H7 (cell line): ENCODE measurements around the gene SYNDIG1. TPM values are rescaled to one million over a fixed set of nuclear protein-coding genes. Genes with fewer than 3 reads are reported as not detected.

Experiments used
- DNase-seq: peaks from one replicate; pipeline ENCODE4 v3.0.0; 2012
- H3K27me3 ChIP-seq: 2 replicates; pipeline ENCODE4 v1.6.0; 2011; ENCODE audit warnings: mild to moderate bottlenecking, low read length; ENCODE audit not compliant: control insufficient read depth, insufficient read depth
- H3K36me3 ChIP-seq: replicated peaks from 2 replicates; pipeline ENCODE4 v1.5.1; 2011; ENCODE audit warnings: low read length; ENCODE audit not compliant: control insufficient read depth, insufficient read depth
- H3K4me3 ChIP-seq: 2 replicates; pipeline ENCODE4 v1.5.1; 2011; ENCODE audit warnings: low read depth, mild to moderate bottlenecking, control low read depth, low read length, moderate library complexity; ENCODE audit not compliant: insufficient read depth
- total RNA-seq: library from RNA; depleted of rRNA; stranded (reverse); fragments of >200 nt; shearing (Covaris generic); gene quantifications from 2 replicates; pipeline ENCODE4 v1.2.3, GENCODE V29; 2014; rRNA removed

The SYNDIG1 gene
- 8.5 and 9.2 TPM in 2 replicates for total RNA-seq

DNA sequence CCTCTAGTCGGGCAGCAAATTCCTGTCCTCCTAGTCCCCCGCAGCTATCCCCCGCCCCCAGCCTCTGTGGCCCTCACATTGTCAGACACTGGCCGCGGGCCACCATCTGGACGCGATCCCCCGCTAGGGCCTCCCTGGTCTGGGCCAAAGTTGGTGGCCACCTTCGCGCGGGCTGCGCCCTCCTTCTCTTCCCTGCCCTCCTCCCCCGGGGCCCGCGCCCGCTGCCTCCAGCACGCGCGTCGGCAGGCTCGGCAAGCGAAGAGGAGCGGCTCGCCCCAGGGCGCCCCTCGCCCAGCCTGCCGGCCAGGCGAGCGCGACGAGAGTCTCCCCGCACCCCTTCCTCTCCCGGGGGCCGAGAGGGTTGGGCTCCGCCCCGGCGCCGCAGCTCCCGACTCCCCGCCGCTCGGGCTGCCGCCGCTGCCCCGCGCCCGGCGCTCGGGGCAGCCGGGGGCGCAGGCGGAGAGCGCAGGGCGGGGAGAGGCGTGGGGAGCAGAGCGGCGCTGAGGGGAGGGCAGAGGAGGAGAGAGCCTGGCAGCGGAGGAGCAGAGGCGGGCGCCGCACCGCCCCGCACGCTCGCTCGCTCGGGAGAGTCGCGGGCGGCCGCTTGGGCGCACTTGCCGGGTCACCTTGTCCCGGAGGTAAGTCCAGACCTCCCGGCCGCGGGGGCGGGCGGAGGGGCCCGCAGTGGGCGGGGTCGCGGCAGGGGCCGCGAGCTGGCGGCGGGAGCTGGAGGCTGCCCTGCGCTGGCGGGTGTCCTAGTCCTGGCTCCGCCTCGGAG is at the start of gene SYNDIG1:
Gene SYNDIG1, plus strand, starts transcription at position 514 of the 778 bp plus-strand sequence. CDS start 73,469 bp downstream, outside the sequence.
- H3K27me3 ChIP-seq, result peaks cover 38% of the 10 kb centered on the region

DNA sequence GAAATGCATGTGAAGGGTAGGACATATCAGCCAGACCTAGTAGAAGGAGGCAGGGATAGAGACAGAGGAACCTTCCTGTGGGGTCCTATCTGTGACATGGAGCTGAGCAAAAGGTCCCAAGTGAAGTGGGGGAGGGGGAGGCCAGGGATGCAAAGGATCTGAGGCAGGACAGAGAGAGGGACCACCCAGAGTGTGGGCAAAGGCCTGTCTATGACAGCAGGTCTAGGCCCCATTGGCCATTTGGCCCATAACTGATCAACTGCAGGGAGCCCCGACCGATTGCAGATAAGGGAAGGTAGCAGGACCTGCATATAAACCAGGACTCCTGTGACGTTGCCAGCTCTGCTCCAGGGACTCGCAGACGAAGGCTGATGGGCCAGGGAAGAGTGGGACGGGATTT is 49.6 kb upstream of the SYNDIG1 start:
- DNase-seq, result no peak
- no peaks in the 10 kb centered on the region; the same call in 1 of the 2 replicates for H3K27me3 ChIP-seq
- H3K4me3 ChIP-seq, result no peak overlapping the region
- no peaks in the 10 kb centered on the region for H3K36me3 ChIP-seq

More for the DNA sequence above, at the start of gene SYNDIG1:
- Histone ChIP-seq H3K36me3 (no peaks in the 10 kb centered on the region), H3K4me3 (peak within 1 kb of the TSS; percentile 70)
- DNase-seq, result peak; percentile 91

DNA sequence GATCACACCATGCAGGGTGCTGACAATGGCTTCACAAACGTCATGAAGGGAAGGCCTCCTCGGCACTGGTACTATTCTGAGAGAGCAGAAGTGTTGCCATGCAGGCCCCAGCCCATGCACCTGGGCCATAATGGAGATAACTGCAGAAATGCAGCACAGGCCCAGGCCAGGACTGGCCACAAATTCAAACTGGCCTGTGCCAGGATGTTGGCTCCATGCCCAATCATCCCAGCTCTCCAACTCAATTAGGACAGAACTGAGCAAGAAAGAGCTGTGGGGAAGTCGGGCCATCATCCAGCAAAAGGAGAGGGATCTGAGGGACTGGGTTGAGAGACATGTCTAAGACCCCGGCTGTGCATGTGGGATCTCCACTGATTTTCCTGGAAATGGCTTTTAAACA is 48.9 kb upstream of the SYNDIG1 start:
- H3K36me3 ChIP-seq, result no peaks in the 10 kb centered on the region
- no peaks in the 10 kb centered on the region; the same call in 1 of the 2 replicates for H3K27me3 ChIP-seq
- H3K4me3 ChIP-seq, result no peak overlapping the region

DNA sequence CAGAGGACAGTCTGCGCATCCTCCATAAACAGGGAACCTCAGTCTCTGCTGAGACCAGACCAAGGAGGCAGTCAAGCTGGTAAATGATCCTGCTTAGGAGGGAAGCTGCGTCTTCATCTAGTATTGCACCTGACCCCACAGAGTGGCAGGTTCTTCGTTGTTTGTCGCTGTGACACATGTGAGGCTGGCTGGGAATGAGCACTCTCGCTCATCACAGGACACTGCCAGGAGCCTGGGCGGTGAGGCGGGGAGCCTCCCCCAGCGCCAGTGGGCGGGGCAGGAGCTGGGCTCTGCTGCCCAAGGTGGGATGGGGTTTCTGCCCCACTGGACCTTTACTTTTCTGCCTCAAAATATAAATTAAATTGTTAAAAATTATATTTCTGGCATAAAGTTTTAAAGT is 48.4 kb upstream of the SYNDIG1 start:
- H3K27me3 ChIP-seq, result no peaks in the 10 kb centered on the region; the same call in 1 of the 2 replicates
- no peak overlapping the region for H3K4me3 ChIP-seq
- DNase-seq, result peak; percentile 43
- H3K36me3 ChIP-seq, result no peaks in the 10 kb centered on the region

More for the DNA sequence above, 48.9 kb upstream of the SYNDIG1 start:
- DNase-seq, result no peak

DNA sequence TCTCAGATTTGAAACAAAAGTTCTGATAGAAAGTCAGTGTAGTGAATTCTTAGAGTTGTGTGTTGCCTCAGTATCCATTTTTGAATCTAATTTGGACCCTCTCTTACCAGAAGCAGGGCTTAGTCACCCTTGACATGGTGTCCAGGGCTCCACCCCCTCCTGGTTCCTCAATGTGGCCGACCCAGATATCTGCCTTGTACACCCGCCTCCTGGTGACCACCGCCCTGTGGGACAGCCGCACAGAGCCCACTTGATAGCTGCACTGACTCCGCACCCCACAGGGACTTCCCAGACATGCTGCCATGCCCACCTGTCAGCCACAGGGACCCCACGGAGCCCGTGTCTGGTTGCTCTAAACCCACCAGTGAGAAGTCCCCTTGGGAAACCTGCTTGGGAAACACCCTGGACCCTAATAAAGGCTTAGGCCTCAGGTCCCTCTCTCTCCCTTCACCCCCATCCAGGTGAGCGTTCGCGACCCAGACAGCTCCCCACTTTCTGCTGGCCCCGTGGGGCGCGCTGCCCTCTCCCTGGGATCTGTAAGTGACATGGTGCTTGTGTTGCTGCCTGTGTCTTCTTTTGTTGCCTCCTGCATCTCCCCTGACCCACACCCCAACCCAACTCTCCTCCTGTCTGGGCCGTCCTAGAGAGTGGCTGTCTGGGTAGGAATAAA is 47.2 kb upstream of the SYNDIG1 start:
- Histone ChIP-seq H3K36me3 (no peaks in the 10 kb centered on the region), H3K27me3 (no peaks in the 10 kb centered on the region; the same call in 1 of the 2 replicates), H3K4me3 (no peak overlapping the region)
- DNase-seq, result no peak

DNA sequence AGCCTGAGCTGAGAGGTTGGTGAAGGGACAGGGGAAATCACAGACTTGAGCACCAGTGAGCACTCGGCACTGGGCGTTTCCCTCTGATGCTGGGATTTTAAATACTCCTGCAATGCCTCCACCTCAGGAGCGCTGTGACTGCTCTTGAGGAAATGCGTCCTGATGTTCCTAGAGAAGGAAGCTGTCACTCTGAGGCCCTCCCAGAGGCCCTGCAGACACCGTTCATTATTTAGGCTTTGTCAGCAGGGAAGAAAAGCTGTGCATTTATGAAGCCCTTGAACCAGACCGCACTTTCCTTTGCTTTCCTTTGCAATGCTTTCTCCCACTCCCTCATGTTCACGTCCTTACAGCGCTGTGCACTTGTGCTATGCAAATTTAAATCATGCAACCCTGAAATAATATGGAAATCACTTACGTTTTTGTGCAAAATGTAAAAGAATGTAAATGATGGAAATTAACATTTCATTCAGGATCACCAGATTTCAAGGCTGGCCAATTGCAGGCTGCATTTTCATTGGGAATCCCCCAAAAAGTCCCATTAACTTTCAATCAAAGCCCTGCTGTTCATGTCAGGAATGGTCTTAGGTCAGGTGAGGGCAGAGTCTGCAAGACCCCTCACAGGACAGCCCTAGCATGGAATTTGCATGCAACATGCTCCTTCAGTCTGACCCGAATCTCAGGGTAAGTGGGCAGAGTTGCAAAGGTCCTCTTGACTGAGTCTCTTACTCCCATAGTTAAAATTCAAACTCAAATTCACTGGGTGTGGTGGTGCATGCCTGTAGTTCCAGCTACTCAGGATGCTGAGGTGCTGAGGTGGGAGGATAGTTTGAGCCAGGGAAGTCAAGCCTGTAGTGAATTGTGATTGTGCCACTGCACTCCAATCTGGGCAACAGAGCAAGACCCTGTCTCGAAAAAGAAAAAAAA is 45.8 kb upstream of the SYNDIG1 start:
- DNase-seq, result peak; percentile 66
- Histone ChIP-seq H3K4me3 (no peak overlapping the region), H3K36me3 (no peaks in the 10 kb centered on the region)

DNA sequence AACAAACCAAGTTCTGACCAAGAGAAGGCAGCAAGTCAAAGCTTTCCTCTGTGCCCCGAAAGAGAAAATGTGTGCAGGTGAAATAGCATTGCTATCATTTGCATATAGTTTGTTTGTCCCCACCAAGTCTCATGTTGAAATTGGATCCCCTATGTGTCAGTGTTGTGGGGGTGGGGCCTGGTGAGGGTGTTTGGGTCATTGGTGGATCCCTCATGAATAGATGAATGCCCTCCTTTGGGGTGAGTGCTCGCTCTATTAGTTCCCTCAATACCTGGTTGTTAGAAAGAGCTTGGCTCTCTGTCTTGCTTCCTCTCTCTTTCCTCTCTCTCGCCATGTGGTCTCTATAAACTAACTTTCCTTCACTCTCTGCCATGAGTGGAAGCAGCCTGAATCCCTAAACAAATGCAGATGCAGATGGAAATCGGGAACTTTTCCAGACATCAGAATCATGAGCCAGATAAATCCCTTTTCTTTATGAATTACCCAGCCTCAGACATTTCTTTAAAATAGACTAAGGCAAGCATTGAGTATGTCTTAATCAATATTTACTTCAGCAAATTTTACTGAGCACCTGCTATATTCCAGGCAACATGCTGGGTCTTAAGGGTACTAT is 43.8 kb upstream of the SYNDIG1 start:
- Histone ChIP-seq H3K36me3 (no peaks in the 10 kb centered on the region), H3K27me3 (no peaks in the 10 kb centered on the region; the same call in 1 of the 2 replicates), H3K4me3 (no peak overlapping the region)
- DNase-seq, result peak; percentile 68

More for the DNA sequence above, 45.8 kb upstream of the SYNDIG1 start:
- H3K27me3 ChIP-seq, result no peaks in the 10 kb centered on the region; the same call in 1 of the 2 replicates

DNA sequence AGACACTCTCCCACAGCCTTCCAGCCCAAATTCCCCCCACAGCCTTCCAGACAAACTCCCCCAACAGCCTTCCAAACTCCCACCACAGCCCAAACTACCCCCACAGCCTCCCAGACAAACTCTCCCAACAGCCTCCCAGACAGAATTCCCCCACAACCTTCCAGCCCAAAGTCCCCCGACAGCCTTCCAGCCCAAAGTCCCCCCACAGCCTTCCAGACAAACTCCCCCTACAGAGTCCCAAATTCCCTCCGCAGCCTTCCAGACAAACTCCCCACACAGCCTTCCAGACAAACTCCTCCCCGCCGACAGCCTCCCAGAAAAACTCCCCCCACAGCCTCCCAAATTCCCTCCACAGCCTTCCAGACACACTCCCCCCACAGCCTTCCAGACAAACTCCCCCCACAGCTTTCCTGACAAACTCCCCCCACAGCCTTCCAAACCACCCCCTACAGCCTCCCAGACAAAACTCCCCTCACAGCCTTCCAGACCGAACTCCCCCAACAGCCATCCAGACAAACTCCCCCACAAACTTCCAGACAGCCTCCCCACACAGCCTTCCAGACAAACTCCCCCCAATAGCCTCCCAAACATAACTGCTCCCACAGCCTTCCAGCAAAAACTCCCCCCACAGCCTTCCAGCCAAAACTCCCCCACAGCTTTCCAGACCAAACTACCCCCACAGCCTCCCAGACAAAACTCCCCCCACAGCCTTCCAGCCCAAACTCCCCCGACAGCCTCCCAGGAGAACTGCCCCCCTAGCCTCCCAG is 38.0 kb upstream of the SYNDIG1 start:
- Histone ChIP-seq H3K27me3 (no peaks in the 10 kb centered on the region), H3K4me3 (no peak overlapping the region), H3K36me3 (no peaks in the 10 kb centered on the region)
- no peak for DNase-seq

DNA sequence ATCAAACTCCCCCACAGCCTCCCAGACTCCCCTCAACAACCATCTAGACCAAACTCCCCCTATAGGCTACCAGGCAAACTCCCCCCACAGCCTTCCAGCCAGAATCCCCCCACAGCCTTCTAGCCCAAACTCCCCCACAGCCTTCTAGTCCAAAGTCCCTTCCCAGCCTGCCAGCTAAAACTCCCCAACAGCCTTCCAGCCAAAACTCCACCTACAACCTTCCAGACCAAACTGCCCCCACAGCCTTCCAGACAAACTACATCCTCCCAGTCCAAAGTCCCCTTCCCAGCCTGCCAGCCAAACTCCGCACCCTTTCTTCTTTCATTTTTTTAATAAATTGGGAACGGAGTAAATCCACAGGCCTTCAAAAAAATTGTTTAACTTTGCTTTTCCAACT is 37.4 kb upstream of the SYNDIG1 start:
- Histone ChIP-seq H3K27me3 (no peaks in the 10 kb centered on the region), H3K36me3 (no peaks in the 10 kb centered on the region), H3K4me3 (no peak overlapping the region)
- peak; percentile 43 for DNase-seq

DNA sequence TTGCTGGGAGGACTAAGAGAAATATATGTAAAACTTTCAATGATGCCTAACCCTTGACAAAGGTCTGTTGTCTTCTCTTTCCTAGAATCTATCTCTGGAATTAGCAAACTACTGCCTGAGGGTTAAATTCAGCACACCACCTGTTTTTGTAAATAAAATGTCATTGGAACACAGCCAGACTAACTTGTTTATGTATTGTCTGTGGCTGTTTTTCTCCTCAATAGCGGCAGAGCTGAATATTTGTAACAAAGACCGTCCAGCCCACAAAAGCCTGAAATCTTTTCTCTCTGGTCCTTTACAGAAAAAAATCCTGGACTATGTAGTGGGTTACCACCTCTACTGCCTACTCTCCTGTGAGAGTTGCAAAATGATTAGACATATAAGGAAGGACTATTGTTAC is 33.3 kb upstream of the SYNDIG1 start:
- Histone ChIP-seq H3K36me3 (no peaks in the 10 kb centered on the region), H3K4me3 (no peak overlapping the region), H3K27me3 (no peaks in the 10 kb centered on the region; the same call in 1 of the 2 replicates)
- no peak for DNase-seq

DNA sequence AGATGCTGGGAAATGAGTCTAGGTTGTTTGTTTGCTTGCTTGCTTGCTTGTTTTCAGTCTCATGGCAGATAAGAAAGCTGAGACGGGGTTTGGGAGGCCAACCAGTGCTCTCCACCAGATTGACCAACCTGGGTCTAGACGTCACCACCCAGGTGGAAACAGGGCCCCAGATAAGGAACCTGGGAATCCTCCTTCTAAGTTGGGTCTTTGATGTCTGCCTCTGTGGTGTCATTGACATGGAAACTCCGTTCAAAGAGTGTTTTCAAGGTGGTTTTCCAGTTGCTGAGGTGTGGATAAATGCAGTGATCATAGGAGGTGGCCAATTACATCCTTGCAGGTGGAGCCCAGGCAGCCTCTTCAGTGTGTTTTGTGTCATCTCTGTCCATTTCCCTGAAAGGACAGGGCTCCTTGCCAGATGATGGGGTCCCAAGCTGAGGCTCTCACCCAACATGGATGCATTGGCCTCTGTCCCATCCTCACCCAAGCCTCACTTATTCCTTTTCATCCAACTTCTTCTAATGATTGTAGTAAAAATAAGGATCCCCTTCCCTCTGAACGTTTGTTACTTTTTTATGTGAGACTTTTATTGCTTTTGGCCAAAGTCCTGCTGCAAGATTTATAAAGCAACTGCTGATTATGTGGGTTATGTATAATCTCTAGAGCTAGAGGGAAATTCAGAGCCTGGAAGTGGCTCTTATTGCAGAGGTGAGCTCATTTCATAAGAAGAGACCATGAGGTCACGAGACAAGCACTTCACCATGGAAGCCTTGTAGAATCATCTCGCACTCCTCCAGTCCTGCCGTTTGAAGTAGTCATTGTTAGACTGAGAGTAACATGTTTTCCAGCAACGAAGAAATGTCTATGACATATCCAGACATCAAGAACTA is 32.0 kb upstream of the SYNDIG1 start:
- H3K4me3 ChIP-seq, result no peak overlapping the region
- no peak for DNase-seq
- no peaks in the 10 kb centered on the region; the same call in 1 of the 2 replicates for H3K27me3 ChIP-seq
- no peaks in the 10 kb centered on the region for H3K36me3 ChIP-seq

DNA sequence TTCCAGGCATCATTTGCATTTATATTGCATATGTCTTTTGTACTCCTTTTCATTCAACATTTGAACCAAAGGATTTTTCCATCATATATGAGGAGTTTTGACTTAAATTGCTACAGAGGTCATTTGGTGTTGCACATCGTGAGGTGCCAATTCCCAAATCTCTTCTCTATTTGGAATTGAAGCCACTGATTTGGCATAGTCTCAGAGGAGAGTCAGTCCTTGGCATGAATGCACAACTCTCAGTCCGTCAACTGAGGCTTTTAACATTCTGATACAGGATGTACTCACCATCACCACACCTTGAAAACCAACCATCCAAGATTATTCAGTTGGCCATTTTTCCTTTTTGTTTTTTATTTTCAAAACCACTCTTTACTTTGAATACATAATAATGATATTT is 31.1 kb upstream of the SYNDIG1 start:
- H3K36me3 ChIP-seq, result no peaks in the 10 kb centered on the region
- no peaks in the 10 kb centered on the region; the same call in 1 of the 2 replicates for H3K27me3 ChIP-seq
- no peak for DNase-seq
- H3K4me3 ChIP-seq, result no peak overlapping the region
